HG03159 (cell line): ENCODE measurements around the gene H1-8.

Source experiments
- ATAC-seq: cut with Tn5 transposase; IDR thresholded peaks from one replicate; pipeline ENCODE4 v1.9.1; 2021; ENCODE audit warnings: mild to moderate bottlenecking, moderate library complexity; ENCODE audit not compliant: unreplicated experiment

H1-8 gene

DNA sequence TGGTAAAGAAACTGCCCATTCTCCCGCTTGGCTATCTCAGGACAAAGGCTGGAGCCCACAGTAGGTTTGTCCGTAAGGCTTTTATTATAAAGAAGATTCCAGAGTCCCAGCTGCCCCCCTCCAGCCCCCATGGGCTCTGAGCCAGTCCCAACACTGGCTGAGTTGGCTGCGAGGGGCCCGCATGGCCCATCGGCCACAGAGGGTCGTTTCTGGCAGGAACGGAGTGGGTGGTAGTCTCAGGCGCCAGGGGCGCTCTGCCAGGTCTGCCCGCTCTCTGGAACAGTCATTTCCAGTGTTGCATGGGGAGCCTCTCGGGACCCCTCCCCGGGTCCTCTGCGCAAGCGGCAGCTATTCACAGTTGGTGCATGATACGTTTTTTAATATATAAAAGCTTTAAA lies 12.2 kb downstream of the H1-8 start:
- ATAC-seq = no peak

DNA sequence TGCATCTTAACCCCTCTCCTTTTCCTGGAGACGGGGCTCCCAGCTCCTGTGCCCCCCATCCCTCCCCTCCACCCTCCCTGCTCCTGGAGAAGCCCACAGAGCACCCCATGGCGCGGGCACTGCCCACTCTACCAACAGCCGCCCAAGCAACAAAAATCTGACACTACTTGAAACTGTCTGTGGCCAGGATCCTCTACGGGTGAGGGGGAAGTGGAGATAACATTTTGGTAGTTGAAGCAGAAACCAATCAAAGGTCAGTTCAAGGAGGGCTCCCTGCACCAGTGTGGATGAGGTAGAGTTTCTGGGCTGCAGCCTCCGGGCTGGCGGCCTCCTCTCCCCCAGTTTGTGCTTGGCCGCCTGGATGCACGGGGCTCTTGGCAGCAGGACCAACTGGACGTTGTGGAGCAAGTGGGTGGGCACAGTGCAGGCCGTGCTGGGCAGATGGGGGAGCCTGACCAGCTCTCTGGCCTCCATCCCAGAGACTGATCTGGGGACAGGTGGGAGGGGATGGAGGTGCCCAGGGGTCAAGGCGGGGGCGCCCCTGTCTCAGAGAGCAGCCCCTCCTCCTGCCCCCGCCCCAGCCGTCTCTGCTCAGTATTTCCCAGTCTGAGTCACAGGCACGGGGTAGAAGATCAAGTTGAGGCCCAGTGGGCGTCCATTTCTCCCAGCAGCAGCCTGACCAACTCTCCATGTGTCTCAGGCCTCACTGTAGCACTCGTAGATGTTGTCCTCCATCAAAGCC lies 12.8 kb downstream of the H1-8 start:
- ATAC-seq = no peak

DNA sequence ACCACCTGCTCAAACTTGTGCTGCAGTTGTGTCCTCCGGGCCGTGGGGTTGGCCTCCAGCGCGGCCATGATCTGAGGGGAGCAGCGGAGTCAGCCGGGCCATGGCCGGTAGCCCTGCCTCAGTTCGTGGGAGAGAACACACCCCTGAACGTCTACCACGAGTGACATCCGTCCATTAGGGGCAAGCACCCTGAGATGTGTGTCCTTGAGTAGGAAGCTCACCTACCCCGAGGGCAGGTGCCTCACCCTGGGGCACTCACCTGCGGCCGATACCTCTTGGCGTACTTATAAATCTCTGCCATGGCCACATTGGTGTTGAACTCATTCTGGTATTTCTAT lies 13.4 kb downstream of the H1-8 start:
- ATAC-seq = no peak

DNA sequence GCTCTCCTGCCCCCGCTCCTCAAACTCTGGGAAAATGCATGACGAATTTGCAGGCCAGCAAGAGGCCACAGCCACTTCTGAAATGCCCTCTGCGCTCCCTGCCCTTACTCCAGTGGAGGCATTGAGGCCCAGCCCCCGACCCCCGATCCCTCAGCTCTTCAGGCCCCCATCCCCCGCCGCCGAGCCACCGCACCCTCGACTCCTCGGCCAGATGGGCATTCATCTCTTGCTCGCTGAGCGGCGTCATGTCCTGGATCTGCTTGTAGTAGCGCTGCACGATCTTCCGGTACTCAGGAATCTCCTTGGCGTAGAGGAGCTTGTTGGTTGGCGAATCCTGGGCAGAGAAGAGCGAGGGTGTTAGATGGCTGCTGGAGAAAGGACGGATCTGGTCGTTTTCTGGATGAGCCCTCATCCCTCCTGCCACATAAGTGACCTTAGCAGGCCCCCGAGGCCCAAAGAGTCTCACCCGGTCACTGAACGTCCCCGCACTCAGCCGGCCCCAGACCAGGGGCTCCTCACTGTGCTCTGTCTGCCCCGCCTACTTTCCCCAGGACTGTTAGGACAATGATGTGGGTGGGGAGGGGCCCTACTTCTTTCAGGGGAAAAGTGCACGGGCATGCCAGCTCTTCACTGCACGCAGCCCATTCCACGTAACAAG lies 14.0 kb downstream of the H1-8 start:
- no peak for ATAC-seq

DNA sequence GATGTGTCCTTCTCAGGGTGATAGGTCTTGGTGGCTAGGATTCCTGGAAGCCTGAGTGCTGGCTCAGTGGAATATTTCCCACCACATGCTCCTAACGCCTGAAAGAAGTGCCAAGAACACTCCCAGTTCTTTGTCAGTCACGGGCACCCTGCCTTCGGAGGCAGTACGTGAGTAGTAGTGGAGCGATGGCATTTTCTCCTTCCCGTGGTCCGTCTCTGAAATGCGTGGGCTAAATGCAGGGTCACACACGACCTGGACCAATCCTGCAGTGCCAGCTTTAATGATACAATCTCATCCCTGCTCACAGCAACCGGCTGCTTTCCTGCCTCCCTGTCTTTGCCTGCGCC lies 14.5 kb downstream of the H1-8 start:
- ATAC-seq = no peak

DNA sequence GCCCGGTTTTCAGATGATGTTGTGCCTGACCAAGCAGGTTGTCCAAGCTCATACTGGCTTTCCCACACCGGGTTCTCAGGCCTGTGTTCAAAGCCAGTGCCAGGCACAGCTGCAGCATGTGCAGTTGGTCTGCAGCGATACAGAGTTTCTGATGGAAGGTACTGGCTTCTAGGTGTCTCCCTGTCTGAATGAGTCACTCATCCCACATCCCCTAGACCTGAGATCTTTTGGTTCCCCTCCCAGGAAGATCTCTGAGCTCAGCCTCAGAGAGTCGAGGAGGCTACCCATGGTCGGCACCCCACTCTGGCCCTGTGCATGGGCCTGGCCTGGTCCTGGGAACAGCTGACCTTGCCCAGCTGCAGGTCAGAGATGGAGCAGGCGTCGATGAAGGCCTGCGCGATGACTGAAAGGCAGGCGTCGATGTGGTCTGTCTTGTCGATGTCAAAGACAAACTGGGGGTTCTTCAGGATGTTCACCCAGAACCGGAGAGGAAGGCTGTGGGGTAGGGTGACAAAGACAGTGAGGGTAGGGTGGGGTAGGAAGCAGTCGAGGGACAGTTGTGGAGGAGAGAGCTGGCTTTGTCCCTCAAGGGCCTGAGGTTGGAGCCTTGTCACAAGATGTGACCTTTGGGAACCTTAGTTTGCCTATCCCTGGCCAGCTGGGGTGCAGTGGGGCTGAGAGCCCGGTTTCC lies 15.3 kb downstream of the H1-8 start:
- no peak for ATAC-seq

DNA sequence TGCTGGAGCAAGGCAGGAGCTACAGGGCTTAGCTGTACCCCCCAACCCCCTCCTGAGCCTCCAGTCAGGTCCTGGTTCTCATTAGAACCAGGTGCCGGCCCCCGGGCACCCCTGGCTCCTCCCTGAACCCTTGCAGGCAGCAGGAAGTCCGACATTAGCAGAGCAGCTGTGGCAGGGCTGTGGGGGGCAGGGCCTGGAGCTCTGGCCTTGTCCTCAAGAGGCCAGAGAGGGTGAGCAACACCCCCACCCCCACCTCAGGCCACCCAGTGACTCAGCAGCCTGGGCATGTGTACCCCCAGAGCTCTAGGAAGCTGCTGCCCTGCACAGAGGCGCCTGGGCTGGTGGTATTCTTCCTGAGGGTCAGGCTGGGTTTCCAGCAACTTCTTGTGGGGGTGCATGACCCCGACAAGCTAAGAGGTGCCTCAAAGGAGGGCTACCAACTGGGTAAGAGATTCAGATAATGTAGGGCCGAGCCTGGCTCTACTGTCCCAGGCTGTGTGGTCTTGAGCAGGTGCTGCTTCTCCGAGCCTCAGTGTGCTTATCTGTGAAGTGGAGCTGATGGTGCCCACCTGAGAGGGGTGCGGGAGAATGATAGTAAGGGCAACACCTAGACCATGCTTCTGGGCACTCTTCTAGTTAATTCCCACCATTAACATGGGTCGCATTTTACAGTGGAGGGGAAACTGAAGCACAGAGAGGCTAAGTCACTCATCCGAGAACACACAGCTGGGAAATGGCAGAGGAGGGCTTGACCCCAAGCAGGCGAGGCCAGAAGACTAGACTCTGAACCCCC lies 16.0 kb downstream of the H1-8 start:
- ATAC-seq = no peak

DNA sequence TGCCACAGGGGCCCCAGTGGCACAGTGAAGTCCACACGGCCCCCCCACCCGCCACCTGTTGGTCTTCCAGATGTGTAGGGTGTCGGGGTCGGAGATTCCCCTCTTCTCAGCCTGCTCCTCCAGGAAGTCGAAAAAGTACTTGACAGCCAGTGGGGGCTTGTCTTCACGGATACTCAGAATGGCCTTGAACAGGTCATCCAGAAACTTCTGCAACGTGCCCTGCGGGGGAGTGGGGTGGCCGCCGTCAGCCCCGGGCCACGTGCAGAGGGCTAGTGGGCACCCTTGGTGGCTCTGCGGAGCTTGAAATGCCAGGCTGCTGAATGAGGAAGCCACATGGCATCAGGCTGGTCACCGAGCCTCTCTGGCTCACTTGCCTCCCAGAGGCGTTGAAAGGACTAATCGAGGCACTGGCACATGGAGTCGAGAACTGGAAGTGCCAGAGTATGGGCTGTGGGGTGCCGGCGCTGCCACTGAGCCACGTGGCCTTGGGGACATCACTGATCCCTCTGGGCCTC lies 16.6 kb downstream of the H1-8 start:
- ATAC-seq = no peak

DNA sequence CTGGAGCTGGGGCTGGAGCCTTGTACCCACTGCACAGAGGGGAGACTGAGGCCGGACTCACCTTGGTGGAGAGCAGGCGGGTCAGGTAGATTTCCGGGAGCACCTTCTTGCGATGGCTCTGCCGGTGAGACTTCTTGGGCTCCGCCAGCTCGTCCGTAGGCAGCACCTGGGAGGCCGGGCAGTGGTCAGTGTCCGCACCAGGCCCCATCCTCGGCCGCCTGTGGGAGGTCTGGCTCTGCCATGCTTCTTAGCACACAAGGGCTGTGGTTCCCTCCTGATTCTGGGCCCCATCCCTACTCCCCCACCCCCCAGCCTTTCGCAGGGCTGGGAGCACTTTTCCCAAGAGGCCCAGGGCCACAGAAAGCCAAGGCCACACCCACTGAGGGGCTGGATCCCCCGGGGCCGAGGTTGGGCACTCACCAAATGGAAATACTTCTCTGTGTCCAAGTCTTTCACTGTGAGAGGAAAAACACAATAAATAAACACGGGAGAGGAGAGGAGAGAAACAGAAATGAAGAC lies 17.4 kb downstream of the H1-8 start:
- no peak for ATAC-seq

DNA sequence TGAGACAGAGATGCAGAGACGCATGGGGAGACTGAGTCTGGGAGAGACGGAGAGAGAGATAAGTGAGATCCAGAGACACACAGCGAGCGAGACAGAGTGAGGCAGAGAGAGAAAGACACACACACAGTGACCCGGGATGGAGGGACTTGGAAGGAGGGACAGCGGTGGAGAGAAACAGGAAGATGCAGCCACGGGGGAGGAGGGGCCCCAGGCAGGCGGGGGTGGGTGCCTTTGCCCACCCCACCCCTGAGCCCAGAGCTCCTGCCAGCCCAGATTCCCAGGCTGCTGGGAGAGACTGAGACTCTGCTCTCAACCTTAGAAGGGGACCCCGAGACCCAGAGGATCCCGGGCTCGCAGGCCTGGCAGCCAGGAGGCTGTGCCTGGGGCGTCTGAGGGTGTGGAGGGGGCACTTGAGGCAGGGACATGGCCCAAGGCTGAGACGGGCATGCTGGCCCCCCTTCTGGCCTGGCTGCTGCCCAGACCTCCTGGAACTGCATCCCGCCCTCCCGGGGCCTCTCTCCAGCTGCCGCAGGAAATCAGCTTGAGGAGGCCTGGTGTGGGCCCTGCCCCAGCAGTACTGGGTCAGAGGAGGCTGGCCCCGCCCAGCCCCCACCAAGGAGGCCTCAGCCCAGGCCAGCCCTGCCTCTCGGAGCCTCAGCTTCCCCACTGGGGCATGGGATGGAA lies 18.1 kb downstream of the H1-8 start:
- no peak for ATAC-seq

- no peak for ATAC-seq
Measured at GRCh38 chr3:129561619-129562248, 18.8 kb downstream of the H1-8 start.

- no peak for ATAC-seq
Measured at GRCh38 chr3:129562803-129563202, 19.8 kb downstream of the H1-8 start.

GRCh38 chr3:129563332-129563731 lies 20.4 kb downstream of the H1-8 start:
- no peak for ATAC-seq

- ATAC-seq = no peak
Measured at GRCh38 chr3:129563850-129564535, 21.0 kb downstream of the H1-8 start.

DNA sequence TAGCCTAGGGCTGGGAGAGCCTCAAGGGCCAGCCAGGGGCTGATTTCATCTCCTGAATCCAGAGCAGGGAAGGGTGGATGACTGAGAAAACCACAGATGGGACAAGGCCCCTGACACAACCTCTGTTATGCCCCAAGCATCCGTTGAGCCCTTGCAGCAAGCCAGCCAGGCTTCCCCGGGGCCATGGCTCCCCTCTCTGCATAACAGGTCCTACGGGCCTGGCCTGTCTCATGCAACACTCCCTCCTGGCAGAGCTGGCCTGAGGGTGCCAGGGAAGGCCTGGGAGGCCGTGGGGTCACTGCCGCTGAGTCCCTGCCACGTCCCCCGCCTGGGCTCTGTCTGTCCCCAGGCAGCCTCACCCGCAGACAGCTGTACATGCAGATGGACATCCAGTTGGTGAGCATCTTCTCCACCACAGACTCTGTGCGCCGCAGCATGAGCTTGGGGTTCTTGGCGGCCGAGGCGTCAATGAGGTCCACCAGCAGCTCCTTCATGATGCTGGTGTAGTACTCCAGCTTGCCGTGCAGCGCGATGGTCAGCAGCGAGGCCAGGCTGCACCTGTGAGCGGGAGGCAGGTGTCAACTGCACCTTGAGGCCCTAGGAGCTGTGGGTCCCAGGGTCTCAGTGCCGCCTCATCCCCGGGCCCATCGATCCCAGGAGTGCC lies 22.1 kb downstream of the H1-8 start:
- no peak for ATAC-seq

DNA sequence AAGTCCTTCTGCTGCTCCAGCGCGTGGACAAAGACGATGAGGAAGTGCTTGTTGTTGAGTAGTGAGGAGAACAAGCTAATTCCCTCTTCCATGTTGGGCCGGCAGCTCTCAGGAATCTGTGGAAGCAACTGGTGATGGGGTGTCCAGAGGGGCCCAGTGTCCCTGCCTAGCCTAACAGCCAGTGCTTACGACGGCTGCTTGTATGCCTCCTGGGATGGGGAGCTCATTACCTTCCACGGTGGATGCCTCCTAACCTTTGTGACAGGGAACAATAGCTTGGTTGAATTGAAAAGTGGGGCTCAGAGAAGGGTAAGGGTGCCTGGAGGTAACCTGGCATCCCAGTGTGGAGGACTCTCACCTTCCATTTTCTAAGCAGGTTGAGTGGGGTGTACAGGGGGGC lies 22.9 kb downstream of the H1-8 start:
- ATAC-seq = no peak

- no peak for ATAC-seq
Measured at GRCh38 chr3:129567176-129567705, 24.3 kb downstream of the H1-8 start.

DNA sequence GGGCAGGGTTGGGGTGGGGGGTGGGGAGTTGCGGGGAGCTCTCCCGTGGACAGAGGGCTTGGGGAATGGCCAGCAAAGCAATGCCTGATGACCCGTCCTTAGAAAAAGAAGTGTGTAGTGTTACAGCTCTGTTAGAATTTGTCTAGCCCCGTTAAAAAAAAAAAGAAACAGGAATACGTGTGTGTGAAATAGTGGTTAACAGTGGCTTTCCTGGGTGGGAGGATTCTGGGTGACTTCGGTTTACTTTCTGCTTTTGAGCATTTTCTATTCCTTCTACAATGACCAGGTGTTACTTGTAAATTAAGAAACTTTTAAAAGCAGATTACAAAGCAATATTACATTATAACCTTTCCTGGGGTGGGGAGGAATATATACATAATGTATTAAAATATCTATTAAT lies 25.0 kb downstream of the H1-8 start:
- ATAC-seq = no peak

DNA sequence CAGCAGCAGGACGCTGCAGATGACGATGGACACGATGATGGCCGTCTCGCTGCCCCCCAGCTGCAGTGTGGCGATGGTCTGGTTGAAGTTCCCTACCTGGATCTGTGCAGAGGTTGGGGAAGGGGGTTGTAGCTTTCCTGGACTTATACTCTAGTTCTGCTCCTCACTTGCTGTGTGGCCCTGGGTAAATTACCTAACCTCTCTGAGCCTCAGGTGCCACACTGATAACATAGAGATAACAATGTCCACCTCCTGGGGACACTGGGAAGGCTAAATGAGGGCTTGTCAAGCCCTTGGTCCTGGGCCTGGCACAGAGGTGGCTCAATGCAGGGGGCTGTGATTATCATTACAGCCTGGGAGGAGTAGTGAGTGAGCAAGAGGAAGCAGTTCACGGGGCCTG lies 26.9 kb downstream of the H1-8 start:
- no peak for ATAC-seq
